Neural cell (in vitro differentiated cells): ENCODE measurements around the gene GRAMD1B. TPM values are rescaled to one million over a fixed set of nuclear protein-coding genes. Genes with fewer than 3 reads are reported as not detected.

Experiments used
- H2AFZ ChIP-seq: fragments of 200-600, 300-800 bp; sonication (generic), shearing (Covaris generic); 2 replicates; pipeline ENCODE4 v1.6.0; 2014; ENCODE audit warnings: low read depth, mild to moderate bottlenecking, antibody characterized with exemption, low read length, moderate library complexity
- H3F3A ChIP-seq: fragments of 200-600 bp; shearing (Covaris generic); 2 replicates; pipeline ENCODE4 v1.6.1; 2016; ENCODE audit warnings: mild to moderate bottlenecking, moderate library complexity, mixed read lengths, antibody characterized with exemption, low read length; ENCODE audit not compliant: insufficient read depth, poor library complexity, severe bottlenecking
- H3K27ac ChIP-seq: fragments of 200-600, 300-800 bp; sonication (generic), shearing (Covaris generic); 2 replicates; pipeline ENCODE4 v1.5.1; 2014; ENCODE audit warnings: mild to moderate bottlenecking, low read length, moderate library complexity
- H3K27me3 ChIP-seq: fragments of 300-800, 200-600 bp; sonication (generic), shearing (Covaris generic); 2 replicates; pipeline ENCODE4 v1.6.0; 2014; ENCODE audit warnings: mild to moderate bottlenecking, low read depth, low read length, moderate library complexity; ENCODE audit not compliant: insufficient read depth
- H3K36me3 ChIP-seq: fragments of 300-800, 200-600 bp; sonication (generic), shearing (Covaris generic); 2 replicates; pipeline ENCODE4 v1.5.1; 2014; ENCODE audit warnings: mild to moderate bottlenecking, antibody characterized with exemption, low read length, moderate library complexity; ENCODE audit not compliant: insufficient read depth
- H3K4me2 ChIP-seq: fragments of 300-800, 200-600 bp; sonication (generic), shearing (Covaris generic); 2 replicates; pipeline ENCODE4 v1.6.0; 2014; ENCODE audit warnings: mild to moderate bottlenecking, low read length
- H3K4me3 ChIP-seq: fragments of 300-800, 200-600 bp; sonication (generic), shearing (Covaris generic); 2 replicates; pipeline ENCODE4 v1.5.1; 2014; ENCODE audit warnings: mild to moderate bottlenecking, low read length, moderate library complexity
- H3K79me2 ChIP-seq: fragments of 200-600 bp; shearing (Covaris generic); replicated peaks from 2 replicates; pipeline ENCODE4 v1.6.0; 2014; ENCODE audit warnings: mild to moderate bottlenecking, low read length, moderate library complexity; ENCODE audit not compliant: insufficient read depth
- H3K9ac ChIP-seq: fragments of 300-800, 200-600 bp; sonication (generic), shearing (Covaris generic); 2 replicates; pipeline ENCODE4 v1.6.1; 2016; ENCODE audit warnings: mild to moderate bottlenecking, low read length, mixed read lengths
- H3K9me2 ChIP-seq: fragments of 200-600 bp; shearing (Covaris generic); 2 replicates; pipeline ENCODE4 v1.6.1; 2016; ENCODE audit warnings: mild to moderate bottlenecking, low read length, mixed read lengths; ENCODE audit not compliant: insufficient read depth
- H3K9me3 ChIP-seq: fragments of 200-600, 300-800 bp; sonication (generic), shearing (Covaris generic); 2 replicates; pipeline ENCODE4 v1.6.1; 2016; ENCODE audit warnings: mild to moderate bottlenecking, mixed run types, low read length, moderate library complexity, mixed read lengths
- H4K20me1 ChIP-seq: fragments of 200-600 bp; shearing (Covaris generic); 2 replicates; pipeline ENCODE4 v1.6.1; 2016; ENCODE audit warnings: mild to moderate bottlenecking, mixed run types; ENCODE audit not compliant: insufficient read depth
- EP300 ChIP-seq: fragments of 450-650 bp; conservative IDR thresholded peaks from 2 replicates; pipeline ENCODE4 v1.6.1; 2014; ENCODE audit warnings: antibody characterized with exemption, mild to moderate bottlenecking, moderate library complexity; ENCODE audit not compliant: poor library complexity, severe bottlenecking
- EZH2 ChIP-seq: fragments of 200-600, 300-800 bp; shearing (Covaris generic), sonication (generic); IDR thresholded peaks from 2 replicates; pipeline ENCODE4 v1.6.1; 2014; ENCODE audit warnings: antibody characterized with exemption, low read length, borderline replicate concordance, mild to moderate bottlenecking; ENCODE audit not compliant: insufficient read depth, poor library complexity, severe bottlenecking
- MXI1 ChIP-seq: fragments of 450-650 bp; conservative IDR thresholded peaks from 2 replicates; pipeline ENCODE4 v1.6.1; 2014; ENCODE audit warnings: antibody characterized with exemption, mild to moderate bottlenecking; ENCODE audit not compliant: poor library complexity, severe bottlenecking
- POLR2AphosphoS5 ChIP-seq: IDR thresholded peaks from 2 replicates; pipeline ENCODE4 v1.6.1; 2012
- RAD21 ChIP-seq: fragments of 450-650 bp; conservative IDR thresholded peaks from 2 replicates; pipeline ENCODE4 v1.6.1; 2014; ENCODE audit warnings: antibody characterized with exemption, mild to moderate bottlenecking, moderate library complexity
- SMC3 ChIP-seq: fragments of 450-650 bp; conservative IDR thresholded peaks from 2 replicates; pipeline ENCODE4 v1.6.1; 2014; ENCODE audit warnings: antibody characterized with exemption, mild to moderate bottlenecking, moderate library complexity; ENCODE audit not compliant: poor library complexity
- TAF1 ChIP-seq: IDR thresholded peaks from 2 replicates; pipeline ENCODE4 v1.6.1; 2012; ENCODE audit warnings: low read depth
- polyA plus RNA-seq: library from polyadenylated mRNA; depleted of rRNA; stranded (reverse); fragments of >200 nt; gene quantifications from 2 replicates; pipeline ENCODE4 v1.2.3, GENCODE V29; 2014
- TF ChIP-seq, protein P1 (sequence below): fragments of 450-650 bp; IDR thresholded peaks from 2 replicates; pipeline ENCODE4 v1.5.1; 2014; ENCODE audit warnings: antibody characterized with exemption, mild to moderate bottlenecking, moderate library complexity; ENCODE audit not compliant: poor library complexity, severe bottlenecking
- TF ChIP-seq, protein P2 (sequence below): IDR thresholded peaks from 2 replicates; pipeline ENCODE4 v1.6.1; 2012; ENCODE audit warnings: borderline replicate concordance

The GRAMD1B gene
- polyA plus RNA-seq, 1 donor from 2014 or later: 1.5 TPM

DNA sequence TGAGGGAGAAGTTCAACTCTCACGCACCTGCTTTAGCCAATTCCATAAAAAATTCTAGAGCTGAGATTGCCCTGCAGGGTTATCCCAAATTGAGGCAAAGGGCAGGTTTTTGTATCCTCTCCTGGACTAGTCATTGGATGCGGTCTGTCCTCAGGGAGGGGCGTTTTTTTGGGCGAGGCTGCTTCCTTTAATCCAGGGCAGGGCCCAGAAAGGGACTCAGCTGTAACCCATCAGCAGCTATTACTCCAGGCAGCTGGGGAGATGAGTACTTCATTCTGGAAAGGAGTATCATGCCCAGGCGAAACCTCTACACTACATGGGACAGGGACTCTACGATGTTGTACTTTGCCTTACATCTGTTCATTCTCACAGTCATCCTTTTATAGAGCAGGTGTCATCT is 121.0 kb downstream of the GRAMD1B start:
- H3K79me2 ChIP-seq: no peaks in the 10 kb centered on the region
- no peak overlapping the region for H3K9ac ChIP-seq
- no peak overlapping the region for H2AFZ ChIP-seq
- H3K27ac ChIP-seq: no peak overlapping the region
- TF ChIP-seq, protein P1, sequence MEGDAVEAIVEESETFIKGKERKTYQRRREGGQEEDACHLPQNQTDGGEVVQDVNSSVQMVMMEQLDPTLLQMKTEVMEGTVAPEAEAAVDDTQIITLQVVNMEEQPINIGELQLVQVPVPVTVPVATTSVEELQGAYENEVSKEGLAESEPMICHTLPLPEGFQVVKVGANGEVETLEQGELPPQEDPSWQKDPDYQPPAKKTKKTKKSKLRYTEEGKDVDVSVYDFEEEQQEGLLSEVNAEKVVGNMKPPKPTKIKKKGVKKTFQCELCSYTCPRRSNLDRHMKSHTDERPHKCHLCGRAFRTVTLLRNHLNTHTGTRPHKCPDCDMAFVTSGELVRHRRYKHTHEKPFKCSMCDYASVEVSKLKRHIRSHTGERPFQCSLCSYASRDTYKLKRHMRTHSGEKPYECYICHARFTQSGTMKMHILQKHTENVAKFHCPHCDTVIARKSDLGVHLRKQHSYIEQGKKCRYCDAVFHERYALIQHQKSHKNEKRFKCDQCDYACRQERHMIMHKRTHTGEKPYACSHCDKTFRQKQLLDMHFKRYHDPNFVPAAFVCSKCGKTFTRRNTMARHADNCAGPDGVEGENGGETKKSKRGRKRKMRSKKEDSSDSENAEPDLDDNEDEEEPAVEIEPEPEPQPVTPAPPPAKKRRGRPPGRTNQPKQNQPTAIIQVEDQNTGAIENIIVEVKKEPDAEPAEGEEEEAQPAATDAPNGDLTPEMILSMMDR: no peak
- TF ChIP-seq MXI1 (no peak), EZH2 (no peak), TAF1 (no peak), EP300 (no peak), SMC3 (no peak), POLR2AphosphoS5 (no peak), RAD21 (no peak)
- TF ChIP-seq, protein P2, sequence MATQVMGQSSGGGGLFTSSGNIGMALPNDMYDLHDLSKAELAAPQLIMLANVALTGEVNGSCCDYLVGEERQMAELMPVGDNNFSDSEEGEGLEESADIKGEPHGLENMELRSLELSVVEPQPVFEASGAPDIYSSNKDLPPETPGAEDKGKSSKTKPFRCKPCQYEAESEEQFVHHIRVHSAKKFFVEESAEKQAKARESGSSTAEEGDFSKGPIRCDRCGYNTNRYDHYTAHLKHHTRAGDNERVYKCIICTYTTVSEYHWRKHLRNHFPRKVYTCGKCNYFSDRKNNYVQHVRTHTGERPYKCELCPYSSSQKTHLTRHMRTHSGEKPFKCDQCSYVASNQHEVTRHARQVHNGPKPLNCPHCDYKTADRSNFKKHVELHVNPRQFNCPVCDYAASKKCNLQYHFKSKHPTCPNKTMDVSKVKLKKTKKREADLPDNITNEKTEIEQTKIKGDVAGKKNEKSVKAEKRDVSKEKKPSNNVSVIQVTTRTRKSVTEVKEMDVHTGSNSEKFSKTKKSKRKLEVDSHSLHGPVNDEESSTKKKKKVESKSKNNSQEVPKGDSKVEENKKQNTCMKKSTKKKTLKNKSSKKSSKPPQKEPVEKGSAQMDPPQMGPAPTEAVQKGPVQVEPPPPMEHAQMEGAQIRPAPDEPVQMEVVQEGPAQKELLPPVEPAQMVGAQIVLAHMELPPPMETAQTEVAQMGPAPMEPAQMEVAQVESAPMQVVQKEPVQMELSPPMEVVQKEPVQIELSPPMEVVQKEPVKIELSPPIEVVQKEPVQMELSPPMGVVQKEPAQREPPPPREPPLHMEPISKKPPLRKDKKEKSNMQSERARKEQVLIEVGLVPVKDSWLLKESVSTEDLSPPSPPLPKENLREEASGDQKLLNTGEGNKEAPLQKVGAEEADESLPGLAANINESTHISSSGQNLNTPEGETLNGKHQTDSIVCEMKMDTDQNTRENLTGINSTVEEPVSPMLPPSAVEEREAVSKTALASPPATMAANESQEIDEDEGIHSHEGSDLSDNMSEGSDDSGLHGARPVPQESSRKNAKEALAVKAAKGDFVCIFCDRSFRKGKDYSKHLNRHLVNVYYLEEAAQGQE: no peak
- H3K36me3 ChIP-seq: no peaks in the 10 kb centered on the region
- no peak overlapping the region for H3K4me2 ChIP-seq
- no peaks in the 10 kb centered on the region for H3K9me3 ChIP-seq
- no peaks in the 10 kb centered on the region for H3K9me2 ChIP-seq
- H3K27me3 ChIP-seq: no peaks in the 10 kb centered on the region
- H4K20me1 ChIP-seq: no peaks in the 10 kb centered on the region
- H3K4me3 ChIP-seq: no peak overlapping the region
- no peaks in the 10 kb centered on the region for H3F3A ChIP-seq

DNA sequence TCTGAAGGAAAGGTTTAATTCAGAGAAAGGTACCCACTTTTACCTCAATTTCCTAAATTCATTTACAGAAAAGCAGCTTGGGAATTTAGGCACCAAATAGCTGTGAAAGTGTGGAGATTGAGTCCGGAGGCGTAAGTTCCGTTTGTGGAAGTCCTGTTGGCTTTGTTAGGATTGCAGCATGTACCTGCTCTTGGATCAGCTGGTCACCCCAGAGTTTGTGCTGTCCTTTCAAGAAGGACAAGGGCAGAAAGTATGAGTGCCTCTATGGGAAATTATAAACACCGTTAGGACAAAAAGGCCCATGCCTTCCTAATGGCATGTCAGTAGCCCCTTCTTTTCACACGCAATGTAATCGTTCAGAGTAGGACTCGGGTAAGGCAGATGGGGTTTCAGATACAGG is 126.6 kb downstream of the GRAMD1B start:
- no peak overlapping the region for H3K9ac ChIP-seq
- H3K79me2 ChIP-seq: no peaks in the 10 kb centered on the region
- TF ChIP-seq SMC3 (no peak), POLR2AphosphoS5 (no peak), EP300 (no peak), TAF1 (no peak), EZH2 (no peak)
- TF ChIP-seq, protein P2: no peak
- no peaks in the 10 kb centered on the region for H3K9me2 ChIP-seq
- no peaks in the 10 kb centered on the region for H3K36me3 ChIP-seq
- H3K27ac ChIP-seq: no peak overlapping the region
- H3K9me3 ChIP-seq: no peaks in the 10 kb centered on the region
- H2AFZ ChIP-seq: no peak overlapping the region
- no peak overlapping the region for H3K4me3 ChIP-seq
- no peaks in the 10 kb centered on the region for H3F3A ChIP-seq
- no peak overlapping the region for H3K4me2 ChIP-seq
- no peaks in the 10 kb centered on the region for H3K27me3 ChIP-seq
- no peaks in the 10 kb centered on the region for H4K20me1 ChIP-seq
